Measurements from ENCODE around the gene NSMF.

NSMF gene

DNA sequence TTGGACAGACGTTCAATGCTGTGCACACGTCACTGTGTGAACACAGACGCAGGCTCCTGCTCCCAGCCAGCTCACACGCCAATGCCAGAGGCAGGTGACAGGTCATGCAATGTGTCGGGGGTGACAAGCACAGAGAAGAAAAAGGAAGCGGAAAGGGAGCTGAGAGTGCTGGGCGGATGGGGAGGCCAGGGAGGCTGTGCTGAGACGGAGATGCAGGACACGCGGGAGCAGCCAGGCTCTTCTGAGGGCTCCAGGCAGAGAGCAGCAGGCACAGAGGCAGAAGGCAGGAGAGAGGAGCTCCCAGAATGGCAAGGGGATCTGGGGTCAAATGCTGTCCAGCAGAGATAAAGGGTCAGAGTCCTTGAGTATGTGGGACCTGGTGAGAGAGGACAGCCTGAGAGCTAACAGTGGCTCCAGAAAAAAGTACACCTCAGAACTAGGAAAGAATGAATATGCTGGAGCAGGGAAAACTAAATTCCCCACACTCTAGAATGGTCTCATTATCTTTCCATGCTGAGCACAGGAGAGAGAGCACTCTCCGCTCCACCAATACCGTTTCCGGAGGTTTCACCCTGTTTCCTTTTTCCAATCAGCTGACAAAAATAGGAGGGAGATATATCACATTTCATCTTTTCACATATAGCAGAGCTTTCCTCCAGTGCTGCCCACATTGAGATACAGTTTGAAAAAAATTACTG lies 32.8 kb upstream of the NSMF start:
- DNase-seq = no peak

DNA sequence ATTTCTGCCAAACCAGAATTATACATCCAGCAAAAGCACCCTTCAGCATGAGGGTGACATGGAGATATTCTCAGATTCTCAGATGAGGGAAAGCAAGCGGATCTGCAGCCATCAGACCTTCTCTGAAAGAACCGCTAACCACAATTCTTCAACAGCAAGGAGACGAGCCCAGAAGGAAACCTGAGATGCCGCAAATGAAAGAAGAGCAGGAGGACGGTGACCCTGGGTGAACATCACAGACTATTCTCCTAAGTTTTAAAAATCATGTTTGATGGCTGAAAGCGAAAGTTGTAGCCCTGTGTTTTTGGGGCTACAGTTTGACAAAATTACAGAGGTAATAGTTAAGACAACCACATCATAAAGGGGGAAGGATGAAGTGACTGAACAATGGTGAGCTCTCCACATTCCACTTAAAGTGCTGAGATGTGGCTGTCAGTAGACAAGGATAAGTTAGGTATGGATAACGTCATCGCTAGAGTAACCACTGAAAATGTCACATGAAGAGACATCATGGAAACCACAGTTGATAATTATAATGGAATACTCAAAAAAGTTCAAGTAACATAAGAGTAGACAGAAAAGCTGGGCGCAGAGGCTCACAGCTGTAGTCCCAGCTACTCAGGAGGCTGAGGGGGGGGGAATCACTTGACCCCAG lies 31.5 kb upstream of the NSMF start:
- DNase-seq = no peak

GRCh38 chr9:137488906-137489305 lies 29.8 kb upstream of the NSMF start:
- DNase-seq = no peak

DNA sequence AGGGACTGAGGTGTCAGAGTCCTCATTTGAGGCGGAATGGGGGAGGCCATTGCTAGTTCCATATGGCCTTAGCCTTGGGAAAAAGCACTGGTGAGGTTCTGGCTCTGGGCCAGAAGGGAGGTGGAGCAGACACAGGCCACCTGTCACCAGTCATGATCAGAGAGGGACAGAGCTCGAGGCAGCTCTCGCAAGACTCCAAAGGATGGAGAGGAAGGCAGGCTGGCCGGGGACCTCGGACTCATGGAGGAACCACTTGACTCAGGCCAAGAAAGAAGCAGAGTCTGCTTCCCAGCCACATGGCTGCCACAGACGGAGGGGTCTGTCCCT lies 29.2 kb upstream of the NSMF start:
- no peak for DNase-seq

- DNase-seq = no peak
Measured at GRCh38 chr9:137487454-137488326, 28.6 kb upstream of the NSMF start.

GRCh38 chr9:137486545-137487453 lies 27.7 kb upstream of the NSMF start:
- no peak for DNase-seq

DNA sequence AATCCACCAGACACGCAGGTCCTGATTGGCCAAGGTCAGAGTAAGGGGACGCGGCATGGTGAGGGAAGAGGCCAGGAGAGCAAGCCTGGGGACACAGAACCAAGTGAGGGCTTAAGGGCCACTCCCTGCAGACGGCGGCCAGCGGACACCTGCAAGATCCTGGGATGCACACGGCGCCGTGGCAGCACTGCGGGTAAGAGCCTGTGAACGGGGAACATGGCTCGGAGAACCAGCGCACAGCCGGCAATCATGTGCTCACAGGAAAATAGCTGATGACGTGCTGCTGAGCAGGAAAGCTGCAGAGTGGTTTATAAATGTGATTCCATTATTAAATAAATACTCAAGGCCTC lies 27.0 kb upstream of the NSMF start:
- DNase-seq = no peak

- no peak for DNase-seq
Measured at GRCh38 chr9:137485343-137486140, 26.4 kb upstream of the NSMF start.

GRCh38 chr9:137484551-137485315 lies 25.6 kb upstream of the NSMF start:
- DNase-seq = no peak

GRCh38 chr9:137482094-137482781 lies 23.1 kb upstream of the NSMF start:
- no peak for DNase-seq

GRCh38 chr9:137480686-137481683 lies 21.9 kb upstream of the NSMF start:
- DNase-seq = no peak

DNA sequence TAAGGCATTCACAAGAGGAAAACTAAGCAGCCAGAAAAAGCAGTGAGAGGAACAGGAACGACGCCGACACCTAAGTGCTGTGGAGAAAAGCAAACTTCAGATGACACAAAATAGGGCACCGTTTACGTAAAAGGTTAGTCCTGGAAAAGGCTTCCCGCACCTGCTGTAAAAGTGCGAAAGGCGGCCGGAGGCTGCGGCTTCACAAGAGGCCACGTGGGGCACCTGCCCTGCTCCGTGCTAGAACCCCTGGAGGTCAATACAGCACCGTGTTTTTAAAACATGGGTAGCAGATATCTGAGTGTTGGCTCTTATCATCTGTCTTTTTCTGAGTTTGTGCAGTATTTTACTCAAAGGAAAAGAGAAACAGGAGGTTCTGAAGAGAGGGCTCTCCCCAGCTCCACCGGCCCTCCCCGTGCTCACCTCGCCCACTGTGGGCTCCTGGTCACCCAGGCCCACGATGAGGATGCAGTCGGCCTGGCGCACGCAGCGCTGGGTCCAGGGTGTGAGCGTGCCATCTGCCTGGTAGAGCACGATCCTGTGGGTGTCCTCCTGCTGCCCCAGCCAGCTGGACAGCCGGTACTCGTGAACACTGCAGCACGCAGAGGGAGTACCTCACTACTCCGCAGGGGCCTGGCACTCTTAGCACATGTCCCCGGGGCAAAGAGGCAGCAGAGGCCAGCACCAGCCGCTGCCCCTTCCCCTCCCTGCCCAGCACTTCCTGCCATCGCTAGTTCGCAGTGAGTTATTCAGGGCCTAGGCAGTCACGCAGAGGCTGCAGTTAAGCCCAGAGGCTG lies 21.0 kb upstream of the NSMF start:
- no peak for DNase-seq

DNA sequence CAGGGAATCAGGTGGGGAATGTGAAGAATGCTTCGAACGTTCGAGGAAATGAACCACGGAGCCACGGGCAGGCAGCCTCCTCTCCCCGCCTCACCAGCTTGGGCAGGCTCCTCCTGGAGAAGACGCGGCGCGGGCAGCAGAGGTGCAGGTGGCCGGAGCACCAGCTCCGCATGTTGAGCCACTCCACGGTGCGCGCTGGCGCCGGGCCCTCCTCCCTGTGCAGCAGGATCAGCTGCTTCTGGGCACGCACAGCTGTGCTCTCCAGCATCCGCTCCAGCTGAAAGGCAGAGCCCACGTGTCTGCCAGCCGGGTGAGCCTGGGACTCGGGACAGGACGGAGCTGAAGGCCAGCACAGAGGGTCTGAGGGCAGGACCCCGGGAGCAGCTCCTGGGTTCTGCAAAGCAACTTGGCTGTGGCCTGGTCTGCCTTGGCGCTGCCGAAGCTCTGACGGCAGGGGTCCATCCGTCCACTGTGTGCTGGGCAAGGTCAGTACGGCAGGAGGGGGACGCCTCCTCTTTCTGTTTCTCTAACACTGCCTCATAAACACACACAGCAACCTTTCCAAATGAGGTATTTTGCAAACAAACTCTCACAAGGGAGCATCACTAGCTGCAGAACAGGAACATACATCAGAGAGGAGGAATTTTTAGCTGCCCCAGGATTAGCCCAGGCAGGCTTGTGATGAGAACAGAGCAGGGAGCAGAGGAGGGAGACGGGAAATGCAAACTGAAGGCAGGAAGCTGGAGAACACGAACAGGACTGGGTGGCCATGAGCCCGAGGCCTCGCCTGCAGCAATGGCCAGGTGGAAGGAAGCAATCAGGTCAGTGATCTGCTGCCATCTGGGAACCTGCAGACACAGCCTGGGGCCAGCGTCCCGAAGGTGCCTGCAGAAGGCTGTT lies 20.1 kb upstream of the NSMF start:
- DNase-seq = no peak

DNA sequence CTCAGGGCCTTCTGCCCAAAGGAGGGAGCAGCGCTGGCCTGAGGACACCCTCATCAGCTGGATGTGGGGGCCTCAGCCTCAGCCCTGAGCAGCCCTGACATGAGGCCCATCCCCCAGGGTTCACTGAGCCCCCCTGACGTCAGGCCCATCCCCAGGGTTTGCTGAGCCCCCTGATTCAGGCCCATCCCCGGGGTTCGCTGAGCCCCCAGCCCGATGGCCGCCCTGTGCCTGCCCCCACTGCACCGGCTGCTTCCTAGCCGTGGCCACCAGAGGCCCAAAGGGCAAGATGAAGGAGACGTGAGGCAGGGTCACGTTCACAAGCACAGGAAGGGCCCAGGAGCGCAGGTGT lies 19.5 kb upstream of the NSMF start:
- DNase-seq = no peak

GRCh38 chr9:137477778-137478612 lies 18.9 kb upstream of the NSMF start:
- no peak for DNase-seq

DNA sequence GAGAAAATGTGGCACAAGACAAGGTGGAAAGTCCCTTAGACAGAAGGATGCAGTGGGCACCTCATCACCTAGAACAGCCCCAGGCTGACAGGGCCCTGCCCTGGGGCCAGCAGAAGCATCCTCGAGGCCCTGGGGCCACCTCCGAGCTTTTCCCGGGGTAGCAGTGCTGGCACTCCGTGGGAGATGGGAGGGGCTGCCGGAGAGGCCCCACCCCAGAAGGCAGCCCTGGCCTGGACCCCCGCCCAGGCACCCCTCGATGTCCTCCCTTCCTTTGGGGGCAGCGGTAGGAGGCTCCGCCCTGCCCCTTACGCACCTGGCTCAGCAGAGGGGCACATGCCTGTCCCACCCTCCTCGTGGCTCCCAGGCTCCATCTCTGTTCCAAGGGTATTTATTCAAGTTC lies 17.7 kb upstream of the NSMF start:
- DNase-seq = no peak

DNA sequence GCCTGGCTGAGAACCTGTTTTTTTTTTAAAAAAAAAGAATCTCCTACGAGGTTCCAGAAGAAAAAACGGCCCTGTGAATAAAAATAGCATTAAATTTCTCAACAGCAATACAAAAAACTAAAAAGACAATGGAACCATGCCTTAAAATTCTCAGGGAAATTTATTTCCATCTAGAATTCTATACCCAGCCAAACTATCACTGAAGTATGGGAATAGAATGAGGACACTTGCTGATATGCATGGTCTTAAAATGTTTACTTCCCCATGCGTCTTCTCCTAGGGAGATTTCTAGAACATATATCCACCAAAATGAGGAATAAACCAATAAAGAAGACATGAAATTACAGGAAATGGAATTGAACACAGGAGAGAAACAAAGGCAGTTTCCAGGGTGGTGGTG lies 16.5 kb upstream of the NSMF start:
- DNase-seq = no peak

Data from activated T-cell treated with anti-CD3 and anti-CD28 coated beads for 4 hours (primary cell).